Liver (tissue), 3 donors: ENCODE data around the gene ATCAY.

Source experiments
- ATF3 ChIP-seq: IDR thresholded peaks from 2 replicates; pipeline ENCODE4 v1.6.1; 2016; ENCODE audit warnings: antibody characterized with exemption
- CTCF ChIP-seq: fragments of 150-350 bp; IDR thresholded peaks from 2 replicates; pipeline ENCODE4 v1.5.1; 2017; ENCODE audit warnings: improper control_type of control experiment, low read depth, low read length; ENCODE audit not compliant: missing input control
- FOXA1 ChIP-seq: IDR thresholded peaks from 2 replicates; pipeline ENCODE4 v1.6.1; 2016; ENCODE audit warnings: antibody characterized with exemption
- HNF4A ChIP-seq, 2 donors: conservative IDR thresholded peaks; 2 replicates each; pipeline ENCODE4 v1.6.1; 2016; ENCODE audit warnings: antibody characterized with exemption in 2 of 2, mild to moderate bottlenecking in 2 of 2
- REST ChIP-seq: IDR thresholded peaks from 2 replicates; pipeline ENCODE4 v1.6.1; 2016; ENCODE audit warnings: antibody characterized with exemption, mild to moderate bottlenecking
- SP1 ChIP-seq: IDR thresholded peaks from 2 replicates; pipeline ENCODE4 v1.6.1; 2018; ENCODE audit warnings: antibody characterized with exemption, mild to moderate bottlenecking
- TAF1 ChIP-seq: conservative IDR thresholded peaks from 2 replicates; pipeline ENCODE4 v1.6.1; 2016; ENCODE audit warnings: antibody characterized with exemption, mild to moderate bottlenecking
- donor health status: healthy.
- donor health status: healthy.

GRCh38 chr19:3842948-3843347, 37.5 kb upstream of the ATCAY start:
- no peak for TF ChIP-seq CTCF
- no peak for TF ChIP-seq HNF4A (conservative IDR thresholded peaks at IDR 0.05)
- TF ChIP-seq ATF3 = no peak
- no peak for TF ChIP-seq FOXA1
- no peak for TF ChIP-seq TAF1
- no peak for TF ChIP-seq SP1
- no peak for TF ChIP-seq REST
